PC-3 (cell line): ENCODE measurements around the gene CCL7.

Source experiments
- EZH2 ChIP-seq: fragments of 300-600 bp; sonication (generic); IDR thresholded peaks from one replicate; pipeline ENCODE4 v1.6.1; 2017; ENCODE audit warnings: antibody characterized with exemption, mild to moderate bottlenecking, low read length; ENCODE audit not compliant: unreplicated experiment
- EZH2phosphoT487 ChIP-seq: fragments of 300-600 bp; sonication (generic); IDR thresholded peaks from 2 replicates; pipeline ENCODE4 v1.6.1; 2018; ENCODE audit warnings: mild to moderate bottlenecking, antibody characterized with exemption, low read length, borderline replicate concordance
- TF ChIP-seq, protein P1 (sequence below): fragments of 300-600 bp; sonication (generic); conservative IDR thresholded peaks from 2 replicates; pipeline ENCODE4 v1.5.1; 2017; ENCODE audit warnings: antibody characterized with exemption, low read depth, mild to moderate bottlenecking, low read length

- TF ChIP-seq, protein P1, sequence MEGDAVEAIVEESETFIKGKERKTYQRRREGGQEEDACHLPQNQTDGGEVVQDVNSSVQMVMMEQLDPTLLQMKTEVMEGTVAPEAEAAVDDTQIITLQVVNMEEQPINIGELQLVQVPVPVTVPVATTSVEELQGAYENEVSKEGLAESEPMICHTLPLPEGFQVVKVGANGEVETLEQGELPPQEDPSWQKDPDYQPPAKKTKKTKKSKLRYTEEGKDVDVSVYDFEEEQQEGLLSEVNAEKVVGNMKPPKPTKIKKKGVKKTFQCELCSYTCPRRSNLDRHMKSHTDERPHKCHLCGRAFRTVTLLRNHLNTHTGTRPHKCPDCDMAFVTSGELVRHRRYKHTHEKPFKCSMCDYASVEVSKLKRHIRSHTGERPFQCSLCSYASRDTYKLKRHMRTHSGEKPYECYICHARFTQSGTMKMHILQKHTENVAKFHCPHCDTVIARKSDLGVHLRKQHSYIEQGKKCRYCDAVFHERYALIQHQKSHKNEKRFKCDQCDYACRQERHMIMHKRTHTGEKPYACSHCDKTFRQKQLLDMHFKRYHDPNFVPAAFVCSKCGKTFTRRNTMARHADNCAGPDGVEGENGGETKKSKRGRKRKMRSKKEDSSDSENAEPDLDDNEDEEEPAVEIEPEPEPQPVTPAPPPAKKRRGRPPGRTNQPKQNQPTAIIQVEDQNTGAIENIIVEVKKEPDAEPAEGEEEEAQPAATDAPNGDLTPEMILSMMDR: no peak
- TF ChIP-seq EZH2: no peak
- no peak for TF ChIP-seq EZH2phosphoT487
Observed at GRCh38 chr17:34283571-34283970, 13.6 kb downstream of the CCL7 start.
